NCI-H1436 treated with DMSO at 0.1 percent for 48 hours (cell line): Measurements from ENCODE around the gene ING2.
"Not testable (repeated sequence)": the region's sequence is repeated elsewhere in the genome, so short reads cannot be mapped to it uniquely, and the experiment has no call there.

Source experiments
- DNase-seq: peaks from one replicate; lab custom pipeline; 2025; lab: John Stamatoyannopoulos, UW

ING2 gene

GRCh38 chr4:183504930-183505610 is at the start of gene ING2:
Gene ING2 (plus strand): TSS chr4:183505058. CDS start chr4:183505196, 138 bp downstream.
- no peak for DNase-seq

- DNase-seq: no peak
These were observed 49.2 kb upstream of the ING2 start for GRCh38 chr4:183455431-183456195.

GRCh38 chr4:183458005-183458404 is 46.9 kb upstream of the ING2 start:
- DNase-seq: no peak

- DNase-seq: not testable (repeated sequence)
These were observed 40.8 kb upstream of the ING2 start for GRCh38 chr4:183463903-183464619.

GRCh38 chr4:183465879-183466278 is 39.0 kb upstream of the ING2 start:
- not testable (repeated sequence) for DNase-seq

GRCh38 chr4:183467246-183467645 is 37.6 kb upstream of the ING2 start:
- DNase-seq: no peak

- no peak for DNase-seq
These were observed 36.4 kb upstream of the ING2 start for GRCh38 chr4:183468210-183469095.

GRCh38 chr4:183469285-183469684 is 35.6 kb upstream of the ING2 start:
- DNase-seq: no peak

GRCh38 chr4:183469936-183470335 is 34.9 kb upstream of the ING2 start:
- DNase-seq: no peak

- DNase-seq: no peak
These were observed 34.0 kb upstream of the ING2 start for GRCh38 chr4:183470821-183471220.

- DNase-seq: peak; percentile 7
These were observed 32.7 kb upstream of the ING2 start for GRCh38 chr4:183471946-183472708.

GRCh38 chr4:183478123-183478522 is 26.7 kb upstream of the ING2 start:
- no peak for DNase-seq

- DNase-seq: no peak
These were observed 25.9 kb upstream of the ING2 start for GRCh38 chr4:183478926-183479325.

GRCh38 chr4:183482515-183483095 is 22.3 kb upstream of the ING2 start:
- DNase-seq: not testable (repeated sequence)

GRCh38 chr4:183483997-183484396 is 20.9 kb upstream of the ING2 start:
- no peak for DNase-seq

GRCh38 chr4:183485411-183486160 is 19.3 kb upstream of the ING2 start:
- DNase-seq: no peak

GRCh38 chr4:183492791-183493222 is 12.1 kb upstream of the ING2 start:
- DNase-seq: no peak

GRCh38 chr4:183493246-183493645 is 11.6 kb upstream of the ING2 start:
- DNase-seq: no peak

GRCh38 chr4:183495184-183495583 is 9.7 kb upstream of the ING2 start:
- no peak for DNase-seq

GRCh38 chr4:183499389-183499788 is 5.5 kb upstream of the ING2 start:
- peak; percentile 57 for DNase-seq
